ENCODE data around the gene NUTM2F.
"Not testable (repeated sequence)": the region's sequence is repeated elsewhere in the genome, so short reads cannot be mapped to it uniquely, and the experiment has no call there.

The NUTM2F gene

GRCh38 chr9:94340750-94341149 lies 12.3 kb upstream of the NUTM2F start:
- not testable (repeated sequence) for H3K4me1 ChIP-seq (ENCODE audit: control insufficient read depth, insufficient read depth, low read length); H3K9ac ChIP-seq (ENCODE audit: low read length in 2 of 2); H3K4me3 ChIP-seq (ENCODE audit: low read length in 2 of 2); H3K27me3 ChIP-seq (ENCODE audit: control insufficient read depth in 1 of 2, insufficient read depth in 2 of 2, low read length in 2 of 2); H3K9me3 ChIP-seq (ENCODE audit: control insufficient read depth in 2 of 2, low read length in 2 of 2); H3K36me3 ChIP-seq (ENCODE audit: control insufficient read depth in 2 of 2, insufficient read depth in 2 of 2, low read length in 2 of 2); H3K27ac ChIP-seq (ENCODE audit: low read length)

- H3K27me3 ChIP-seq (ENCODE audit: control insufficient read depth in 1 of 2, insufficient read depth in 2 of 2, low read length in 2 of 2); H3K36me3 ChIP-seq (ENCODE audit: control insufficient read depth in 2 of 2, insufficient read depth in 2 of 2, low read length in 2 of 2); H3K9me3 ChIP-seq (ENCODE audit: control insufficient read depth in 2 of 2, low read length in 2 of 2); H3K4me1 ChIP-seq (ENCODE audit: control insufficient read depth, insufficient read depth, low read length); H3K9ac ChIP-seq (ENCODE audit: low read length in 2 of 2); H3K4me3 ChIP-seq (ENCODE audit: low read length in 2 of 2); H3K27ac ChIP-seq (ENCODE audit: low read length): not testable (repeated sequence)
Measured at GRCh38 chr9:94339657-94340056, 11.2 kb upstream of the NUTM2F start.

- H3K4me1 ChIP-seq (ENCODE audit: control insufficient read depth, insufficient read depth, low read length); H3K9me3 ChIP-seq (ENCODE audit: control insufficient read depth in 2 of 2, low read length in 2 of 2); H3K27me3 ChIP-seq (ENCODE audit: control insufficient read depth in 1 of 2, insufficient read depth in 2 of 2, low read length in 2 of 2); H3K36me3 ChIP-seq (ENCODE audit: control insufficient read depth in 2 of 2, insufficient read depth in 2 of 2, low read length in 2 of 2); H3K9ac ChIP-seq (ENCODE audit: low read length in 2 of 2); H3K4me3 ChIP-seq (ENCODE audit: low read length in 2 of 2); H3K27ac ChIP-seq (ENCODE audit: low read length): not testable (repeated sequence)
Measured at GRCh38 chr9:94338723-94339122, 10.3 kb upstream of the NUTM2F start.

- not testable (repeated sequence) for H3K4me3 ChIP-seq (ENCODE audit: low read length in 2 of 2); H3K36me3 ChIP-seq (ENCODE audit: control insufficient read depth in 2 of 2, insufficient read depth in 2 of 2, low read length in 2 of 2); H3K9me3 ChIP-seq (ENCODE audit: control insufficient read depth in 2 of 2, low read length in 2 of 2); H3K9ac ChIP-seq (ENCODE audit: low read length in 2 of 2); H3K27me3 ChIP-seq (ENCODE audit: control insufficient read depth in 1 of 2, insufficient read depth in 2 of 2, low read length in 2 of 2); H3K27ac ChIP-seq (ENCODE audit: low read length); H3K4me1 ChIP-seq (ENCODE audit: control insufficient read depth, insufficient read depth, low read length)
Measured at GRCh38 chr9:94336445-94336844, 8.0 kb upstream of the NUTM2F start.

GRCh38 chr9:94325583-94325982 lies 2.9 kb downstream of the NUTM2F start:
- not testable (repeated sequence) for H3K9me3 ChIP-seq (ENCODE audit: control insufficient read depth in 2 of 2, low read length in 2 of 2); H3K27me3 ChIP-seq (ENCODE audit: control insufficient read depth in 1 of 2, insufficient read depth in 2 of 2, low read length in 2 of 2); H3K36me3 ChIP-seq (ENCODE audit: control insufficient read depth in 2 of 2, insufficient read depth in 2 of 2, low read length in 2 of 2); H3K9ac ChIP-seq (ENCODE audit: low read length in 2 of 2); H3K4me3 ChIP-seq (ENCODE audit: low read length in 2 of 2); H3K4me1 ChIP-seq (ENCODE audit: control insufficient read depth, insufficient read depth, low read length); H3K27ac ChIP-seq (ENCODE audit: low read length)

- not testable (repeated sequence) for H3K9ac ChIP-seq (ENCODE audit: low read length in 2 of 2); H3K27me3 ChIP-seq (ENCODE audit: control insufficient read depth in 1 of 2, insufficient read depth in 2 of 2, low read length in 2 of 2); H3K27ac ChIP-seq (ENCODE audit: low read length); H3K36me3 ChIP-seq (ENCODE audit: control insufficient read depth in 2 of 2, insufficient read depth in 2 of 2, low read length in 2 of 2); H3K9me3 ChIP-seq (ENCODE audit: control insufficient read depth in 2 of 2, low read length in 2 of 2); H3K4me1 ChIP-seq (ENCODE audit: control insufficient read depth, insufficient read depth, low read length); H3K4me3 ChIP-seq (ENCODE audit: low read length in 2 of 2)
Measured at GRCh38 chr9:94323153-94323798, 5.2 kb downstream of the NUTM2F start.

GRCh38 chr9:94322342-94322940 lies 6.0 kb downstream of the NUTM2F start:
- not testable (repeated sequence) for H3K9ac ChIP-seq (ENCODE audit: low read length in 2 of 2); H3K4me1 ChIP-seq (ENCODE audit: control insufficient read depth, insufficient read depth, low read length); H3K27me3 ChIP-seq (ENCODE audit: control insufficient read depth in 1 of 2, insufficient read depth in 2 of 2, low read length in 2 of 2); H3K9me3 ChIP-seq (ENCODE audit: control insufficient read depth in 2 of 2, low read length in 2 of 2); H3K36me3 ChIP-seq (ENCODE audit: control insufficient read depth in 2 of 2, insufficient read depth in 2 of 2, low read length in 2 of 2); H3K27ac ChIP-seq (ENCODE audit: low read length); H3K4me3 ChIP-seq (ENCODE audit: low read length in 2 of 2)

GRCh38 chr9:94317949-94318657 lies 10.3 kb downstream of the NUTM2F start:
- H3K27ac ChIP-seq (ENCODE audit: low read length); H3K9me3 ChIP-seq (ENCODE audit: control insufficient read depth in 2 of 2, low read length in 2 of 2); H3K36me3 ChIP-seq (ENCODE audit: control insufficient read depth in 2 of 2, insufficient read depth in 2 of 2, low read length in 2 of 2); H3K4me1 ChIP-seq (ENCODE audit: control insufficient read depth, insufficient read depth, low read length); H3K4me3 ChIP-seq (ENCODE audit: low read length in 2 of 2); H3K9ac ChIP-seq (ENCODE audit: low read length in 2 of 2); H3K27me3 ChIP-seq (ENCODE audit: control insufficient read depth in 1 of 2, insufficient read depth in 2 of 2, low read length in 2 of 2): not testable (repeated sequence)

- not testable (repeated sequence) for H3K9ac ChIP-seq (ENCODE audit: low read length in 2 of 2); H3K27me3 ChIP-seq (ENCODE audit: control insufficient read depth in 1 of 2, insufficient read depth in 2 of 2, low read length in 2 of 2); H3K4me3 ChIP-seq (ENCODE audit: low read length in 2 of 2)
Measured at GRCh38 chr9:94316236-94316635, 12.2 kb downstream of the NUTM2F start.

GRCh38 chr9:94315034-94315984 lies 13.1 kb downstream of the NUTM2F start:
- H3K36me3 ChIP-seq (ENCODE audit: control insufficient read depth in 2 of 2, insufficient read depth in 2 of 2, low read length in 2 of 2); H3K27me3 ChIP-seq (ENCODE audit: control insufficient read depth in 1 of 2, insufficient read depth in 2 of 2, low read length in 2 of 2); H3K4me3 ChIP-seq (ENCODE audit: low read length in 2 of 2); H3K4me1 ChIP-seq (ENCODE audit: control insufficient read depth, insufficient read depth, low read length); H3K9ac ChIP-seq (ENCODE audit: low read length in 2 of 2); H3K27ac ChIP-seq (ENCODE audit: low read length); H3K9me3 ChIP-seq (ENCODE audit: control insufficient read depth in 2 of 2, low read length in 2 of 2): not testable (repeated sequence)

More at GRCh38 chr9:94316236-94316635, 12.2 kb downstream of the NUTM2F start:
- not testable (repeated sequence) for H3K36me3 ChIP-seq (ENCODE audit: control insufficient read depth in 2 of 2, insufficient read depth in 2 of 2, low read length in 2 of 2); H3K27ac ChIP-seq (ENCODE audit: low read length); H3K4me1 ChIP-seq (ENCODE audit: control insufficient read depth, insufficient read depth, low read length); H3K9me3 ChIP-seq (ENCODE audit: control insufficient read depth in 2 of 2, low read length in 2 of 2)

Data from stomach smooth muscle (tissue), 2 donors.